SK-N-MC (cell line): ENCODE measurements around the gene SPATA20.

Experiments used
- DNase-seq: peaks from one replicate; pipeline ENCODE4 v3.0.0-alpha.2; 2011; ENCODE audit warnings: low read depth, low spot score
- H3K27ac ChIP-seq: fragments of 200-600 bp; sonication (generic); 2 replicates; pipeline ENCODE4 v1.5.1; 2016; ENCODE audit warnings: mixed run types
- H3K36me3 ChIP-seq: fragments of 200-600 bp; sonication (generic); 2 replicates; pipeline ENCODE4 v1.6.1; 2017; ENCODE audit warnings: antibody characterized with exemption, low read length, mixed read lengths; ENCODE audit not compliant: insufficient read depth
- H3K4me3 ChIP-seq: fragments of 200-600 bp; sonication (generic); 2 replicates; pipeline ENCODE4 v1.5.1; 2016
- H3K9ac ChIP-seq: fragments of 200-600 bp; sonication (generic); 2 replicates; pipeline ENCODE4 v1.8.0; 2017; ENCODE audit warnings: mixed run types, mixed read lengths; ENCODE audit not compliant: insufficient read length
- H3K9me3 ChIP-seq: fragments of 200-600 bp; sonication (generic); 2 replicates; pipeline ENCODE4 v1.6.1; 2017; ENCODE audit warnings: low read depth, mild to moderate bottlenecking, antibody characterized with exemption, low read length, moderate library complexity, mixed read lengths
- EZH2 ChIP-seq: fragments of 200-600 bp; sonication (generic); IDR thresholded peaks from one replicate; pipeline ENCODE4 v1.6.1; 2017; ENCODE audit warnings: antibody characterized with exemption
- FOXP2 ChIP-seq: optimal IDR thresholded peaks from 2 replicates; pipeline ENCODE3; 2011; ENCODE audit warnings: mild to moderate bottlenecking, moderate library complexity; ENCODE audit not compliant: insufficient read depth; ENCODE audit errors: extremely low read length, control extremely low read depth
- POLR2AphosphoS5 ChIP-seq: IDR thresholded peaks from 2 replicates; pipeline ENCODE4 v1.6.1; 2012; ENCODE audit warnings: mild to moderate bottlenecking, low read depth, low read length, borderline replicate concordance

The SPATA20 gene

DNA sequence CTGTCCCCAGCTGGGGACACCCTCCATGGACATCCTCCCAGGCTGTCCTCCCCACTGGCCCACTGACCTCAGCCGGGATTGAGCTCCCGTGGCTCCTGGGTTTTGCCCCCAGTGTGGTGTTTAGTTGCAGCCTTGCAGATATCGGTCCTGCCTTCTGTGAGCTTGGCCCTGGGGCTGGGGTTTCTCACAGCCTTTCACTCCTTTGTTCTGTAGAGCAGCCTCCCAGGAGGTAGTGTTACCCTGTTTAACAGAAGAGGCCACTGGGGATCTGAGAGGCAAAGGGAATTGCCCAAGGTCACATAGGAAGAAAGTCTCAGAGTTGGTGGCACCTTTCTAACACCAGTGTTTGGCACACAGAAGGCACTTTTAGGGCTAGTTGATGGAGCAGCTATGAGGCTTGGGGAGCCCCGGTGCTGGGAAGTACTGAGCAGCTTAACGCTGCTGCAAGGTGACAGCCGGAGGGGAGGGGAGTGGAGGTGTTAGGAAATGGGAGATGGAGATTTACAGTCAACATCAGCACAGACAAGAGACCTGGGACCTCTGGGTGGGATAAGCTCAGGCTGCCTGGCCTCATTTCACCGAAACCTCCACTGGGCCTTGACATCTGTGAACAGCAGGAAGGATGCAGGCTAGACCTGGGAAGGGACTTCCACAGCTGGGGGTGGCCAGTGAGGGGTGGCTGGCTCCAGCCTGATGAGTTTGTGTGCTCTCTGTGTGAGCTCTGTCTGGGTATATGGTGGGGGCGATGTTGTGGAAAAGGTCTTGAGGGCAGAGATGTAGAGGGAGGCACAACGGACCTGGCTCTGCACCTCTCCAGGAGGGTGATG is 39.7 kb downstream of the SPATA20 start:
- no peak for DNase-seq
- Histone ChIP-seq H3K36me3 (no peaks in the 10 kb centered on the region; the same call in 1 of the 2 replicates), H3K9ac (no peak overlapping the region), H3K27ac (no peak overlapping the region), H3K4me3 (no peak overlapping the region), H3K9me3 (no peaks in the 10 kb centered on the region)
- no peak for TF ChIP-seq EZH2
- TF ChIP-seq POLR2AphosphoS5 = no peak
- no peak for TF ChIP-seq FOXP2

DNA sequence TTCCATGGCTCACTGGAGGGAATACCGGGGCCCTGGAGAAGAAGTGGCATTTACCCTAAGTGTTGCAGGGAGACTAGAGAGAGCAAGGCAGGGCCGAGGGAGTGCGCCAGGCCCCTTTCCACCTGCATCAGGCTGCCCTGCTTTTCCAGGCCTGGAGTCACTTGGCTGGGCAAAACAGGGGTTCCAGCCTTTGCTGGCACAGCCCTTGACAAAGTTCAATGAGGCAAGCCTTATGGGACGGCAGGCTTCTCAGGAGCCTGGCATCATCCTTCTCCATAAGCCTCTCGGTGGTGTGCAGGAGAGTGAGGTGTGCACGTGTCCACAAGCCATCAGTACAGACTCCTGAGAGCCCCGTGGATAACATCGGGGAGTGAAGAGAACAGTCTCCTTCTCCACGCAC is 40.6 kb downstream of the SPATA20 start:
- DNase-seq = no peak
- Histone ChIP-seq H3K36me3 (no peaks in the 10 kb centered on the region), H3K27ac (0 out of 2 replicates have a peak overlapping the region, but pooled peaks have one; percentile 1), H3K9ac (no peak overlapping the region), H3K4me3 (no peak overlapping the region), H3K9me3 (no peaks in the 10 kb centered on the region)
- TF ChIP-seq POLR2AphosphoS5 = no peak
- TF ChIP-seq FOXP2 = no peak
- TF ChIP-seq EZH2 = no peak

DNA sequence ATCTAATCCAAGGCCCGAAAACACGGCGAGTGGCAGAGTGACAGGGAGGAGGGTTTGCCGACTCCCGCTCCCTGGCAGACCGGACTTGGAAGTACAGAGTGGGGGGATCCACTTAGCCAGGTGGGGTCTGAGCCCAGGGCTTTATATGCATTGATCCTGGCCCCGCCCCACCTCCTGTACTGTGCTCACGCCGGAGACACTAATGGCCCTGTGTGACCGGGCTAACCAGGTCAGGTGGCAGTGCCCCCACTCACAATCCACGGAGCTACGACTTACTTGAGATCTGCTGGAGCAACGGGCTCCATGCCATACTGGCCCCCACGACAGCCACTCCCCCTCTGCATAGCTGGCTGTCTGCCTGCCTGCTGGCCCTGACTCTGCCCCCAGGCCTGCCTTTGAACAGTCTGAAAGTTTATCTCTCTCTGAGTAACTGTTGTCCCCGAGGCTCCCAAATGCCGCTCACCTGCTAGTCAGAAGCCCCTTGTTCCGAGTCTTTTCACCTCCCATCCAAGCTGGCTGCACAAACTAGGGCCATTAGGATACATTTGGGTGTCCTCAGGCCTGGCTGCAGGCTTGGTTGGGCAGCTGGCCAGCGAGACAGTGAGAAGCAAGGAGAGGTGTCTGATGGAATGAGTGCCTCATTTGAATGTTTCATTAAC is 41.5 kb downstream of the SPATA20 start:
- TF ChIP-seq FOXP2 (no peak), POLR2AphosphoS5 (no peak)
- Histone ChIP-seq H3K9ac (no peak overlapping the region), H3K36me3 (no peaks in the 10 kb centered on the region), H3K27ac (no peak overlapping the region), H3K4me3 (no peak overlapping the region), H3K9me3 (no peaks in the 10 kb centered on the region)
- no peak for DNase-seq

- no peak for DNase-seq
Measured at GRCh38 chr17:50589095-50589705, 42.2 kb downstream of the SPATA20 start.

DNA sequence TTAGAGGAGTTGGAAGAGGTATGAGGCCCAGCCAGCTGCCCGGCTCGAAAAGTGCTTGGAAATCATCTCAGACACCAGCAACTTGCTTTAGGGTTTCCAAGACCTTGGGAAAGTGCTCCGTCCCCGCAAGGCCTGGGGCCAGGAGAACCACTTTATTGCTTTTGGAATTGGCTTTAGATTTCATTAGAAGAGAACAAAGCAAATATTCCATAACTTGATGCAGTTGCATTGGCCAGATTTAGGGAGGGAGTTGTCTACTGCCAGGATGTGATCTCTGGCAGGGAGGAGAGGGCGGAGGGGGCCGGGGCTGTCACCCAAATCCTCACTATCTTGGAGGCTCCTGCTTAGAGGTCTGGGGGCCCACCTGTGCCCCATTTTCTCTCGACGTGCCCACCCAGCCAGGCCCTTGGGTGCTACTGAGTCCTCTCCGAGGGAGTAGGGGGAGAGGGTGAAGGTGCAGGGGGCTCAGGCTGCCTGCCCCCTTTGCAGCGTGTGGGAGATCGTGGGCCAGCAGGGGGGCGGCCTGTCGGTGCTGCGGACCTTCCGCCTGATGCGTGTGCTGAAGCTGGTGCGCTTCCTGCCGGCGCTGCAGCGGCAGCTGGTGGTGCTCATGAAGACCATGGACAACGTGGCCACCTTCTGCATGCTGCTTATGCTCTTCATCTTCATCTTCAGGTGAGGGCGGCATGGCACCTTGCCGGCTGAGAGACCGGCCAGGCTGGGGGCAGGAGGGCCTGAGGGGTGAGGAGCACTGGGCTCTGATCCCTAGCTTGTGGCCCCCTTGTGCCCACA is 44.2 kb downstream of the SPATA20 start:
- Histone ChIP-seq H3K27ac (no peak overlapping the region), H3K9me3 (no peaks in the 10 kb centered on the region), H3K4me3 (no peak overlapping the region), H3K9ac (no peak overlapping the region), H3K36me3 (no peaks in the 10 kb centered on the region)
- TF ChIP-seq EZH2 (no peak), FOXP2 (no peak), POLR2AphosphoS5 (no peak)
- DNase-seq = no peak

More at GRCh38 chr17:50589095-50589705, 42.2 kb downstream of the SPATA20 start:
- peak overlapping the region; percentile 36; the same call in 1 of the 2 replicates for H3K27ac ChIP-seq
- H3K9me3 ChIP-seq = no peaks in the 10 kb centered on the region
- TF ChIP-seq FOXP2 (no peak), POLR2AphosphoS5 (no peak), EZH2 (no peak)
- H3K4me3 ChIP-seq = no peak overlapping the region
- no peak overlapping the region for H3K9ac ChIP-seq
- no peaks in the 10 kb centered on the region for H3K36me3 ChIP-seq

GRCh38 chr17:50593321-50593720 is 46.3 kb downstream of the SPATA20 start:
- Histone ChIP-seq H3K36me3 (no peaks in the 10 kb centered on the region; the same call in 1 of the 2 replicates), H3K4me3 (no peak overlapping the region), H3K9me3 (no peaks in the 10 kb centered on the region), H3K27ac (no peak overlapping the region), H3K9ac (no peak overlapping the region)
- no peak for DNase-seq
- TF ChIP-seq EZH2 = no peak
- TF ChIP-seq POLR2AphosphoS5 = no peak
- no peak for TF ChIP-seq FOXP2

- Histone ChIP-seq H3K9ac (no peak overlapping the region), H3K36me3 (no peaks in the 10 kb centered on the region; the same call in 1 of the 2 replicates), H3K9me3 (no peaks in the 10 kb centered on the region), H3K27ac (0 out of 2 replicates have a peak overlapping the region, but pooled peaks have one; percentile 36), H3K4me3 (no peak overlapping the region)
- no peak for TF ChIP-seq EZH2
- TF ChIP-seq FOXP2 = no peak
- no peak for TF ChIP-seq POLR2AphosphoS5
- DNase-seq = no peak
Measured at GRCh38 chr17:50594128-50594823, 47.3 kb downstream of the SPATA20 start.

GRCh38 chr17:50594892-50595291 is 47.9 kb downstream of the SPATA20 start:
- no peak for DNase-seq

More at GRCh38 chr17:50594892-50595291, 47.9 kb downstream of the SPATA20 start:
- TF ChIP-seq EZH2 (no peak), POLR2AphosphoS5 (no peak), FOXP2 (no peak)
- Histone ChIP-seq H3K9me3 (no peaks in the 10 kb centered on the region), H3K36me3 (no peaks in the 10 kb centered on the region; the same call in 1 of the 2 replicates), H3K27ac (no peak overlapping the region), H3K9ac (no peak overlapping the region), H3K4me3 (no peak overlapping the region)
